Right lobe of liver (tissue), 4 donors: ENCODE measurements around the gene ACSF2.

Experiments
- CTCF ChIP-seq, 4 donors: fragments of 200-600 bp in 3 of 4; fragments of 450-650 bp in 1 of 4; IDR thresholded peaks; one replicate each; pipeline versions ENCODE4 v1.5.1 to v1.8.0; 2016 to 2022; ENCODE audit warnings: antibody characterized with exemption in 4 of 4, mild to moderate bottlenecking in 2 of 4
- POLR2A ChIP-seq: fragments of 450-650 bp; IDR thresholded peaks from one replicate; pipeline ENCODE4 v1.6.1; 2017; ENCODE audit warnings: antibody characterized with exemption, mild to moderate bottlenecking
- donor health status: DM: no; HTN: no; CAD: no.
- donor health status: DM: no; HTN: no; CAD: no.
- donor health status: DM: no; HTN: yes; CAD: no.

- TF ChIP-seq CTCF (IDR thresholded peaks at IDR 0.05) (no peak), POLR2A (no peak)
These were observed 54.2 kb downstream of the ACSF2 start for GRCh38 chr17:50480142-50480764.
